Measurements from ENCODE around the gene ADAMTS12.

ADAMTS12 gene

DNA sequence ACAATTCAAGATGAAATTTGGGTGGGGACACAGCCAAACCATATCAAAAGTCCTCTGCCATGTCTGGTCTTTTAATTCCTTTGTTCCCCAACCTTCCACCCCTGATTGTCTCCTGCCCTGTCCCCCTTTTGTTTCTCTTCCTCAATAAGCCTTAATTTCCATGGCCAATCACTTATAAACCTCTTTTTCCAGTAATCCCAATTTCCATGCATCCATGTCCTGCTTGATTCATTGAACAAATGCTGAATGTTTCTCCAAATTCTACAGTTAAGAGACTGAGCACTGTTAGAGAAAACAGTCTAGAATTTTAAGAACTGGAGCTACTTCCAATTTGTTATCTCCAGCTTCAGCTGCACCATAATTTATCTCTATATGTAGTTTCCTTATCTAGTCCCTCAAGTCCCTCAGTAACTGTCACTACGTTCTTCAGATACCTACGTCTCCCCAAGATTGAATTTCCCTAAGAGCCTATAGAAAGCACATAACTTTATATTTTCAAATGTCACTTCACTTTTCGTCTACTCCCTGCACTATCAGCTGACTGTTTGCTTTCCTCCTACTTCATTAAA lies 416.8 kb downstream of the ADAMTS12 start:
- DNase-seq (ENCODE audit: low read depth), result no peak

DNA sequence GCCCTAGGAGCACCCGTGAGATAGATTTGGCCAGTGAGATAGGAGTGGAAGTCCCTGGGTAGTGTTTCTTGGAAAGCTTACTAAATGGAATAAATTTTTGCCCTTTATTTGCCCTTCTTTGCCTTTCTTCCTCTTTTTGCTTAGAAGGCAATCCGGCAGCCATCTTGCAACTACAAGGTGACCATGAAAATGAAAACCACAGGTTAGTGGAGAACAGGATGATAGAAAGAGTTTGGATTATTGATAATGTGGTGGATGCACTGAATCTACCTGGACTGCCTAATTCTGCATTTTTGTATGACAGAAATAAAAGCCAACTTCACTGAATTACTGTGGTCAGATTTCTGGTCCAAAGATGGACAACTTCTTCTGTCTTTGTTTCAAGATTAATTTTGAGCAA lies 417.8 kb downstream of the ADAMTS12 start:
- no peak for DNase-seq (ENCODE audit: low read depth)

Measured in fibroblast of gingiva (primary cell).